SK-N-SH (cell line): ENCODE results near the gene PSIP1.

ENCODE experiments used
- CTCF ChIP-seq: fragments of 200-600 bp; sonication (generic); IDR thresholded peaks from 2 replicates; pipeline ENCODE4 v1.6.1; 2017; ENCODE audit warnings: antibody characterized with exemption, mild to moderate bottlenecking, moderate library complexity
- YY1 ChIP-seq: IDR thresholded peaks from 2 replicates; pipeline ENCODE4 v1.4.0; 2012; ENCODE audit warnings: low read depth, mild to moderate bottlenecking

DNA sequence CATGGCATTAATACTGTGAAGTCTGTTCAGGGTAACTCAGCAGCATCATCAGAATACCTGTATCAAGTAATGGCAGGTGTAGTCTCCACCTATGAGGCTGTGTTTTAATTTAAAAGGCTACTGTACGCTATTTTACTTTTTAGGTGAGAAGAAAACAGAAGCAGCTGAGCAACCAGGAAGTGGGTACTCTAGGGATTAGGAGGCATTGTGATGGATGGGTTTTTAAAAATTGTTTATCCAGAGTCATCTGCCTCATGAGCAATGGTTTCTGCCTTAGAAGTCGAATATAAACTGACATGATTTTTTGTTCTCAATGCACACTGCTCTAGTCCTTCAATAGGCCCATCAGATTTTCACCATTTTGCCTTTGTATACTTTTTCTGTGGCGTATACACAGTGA, 42.6 kb downstream of the PSIP1 start:
- TF ChIP-seq YY1 (no peak), CTCF (no peak)
